GM06990 (cell line): ENCODE results near the gene BICDL2.

Source experiments
- DNase-seq: peaks from one replicate; pipeline ENCODE4 v3.0.0-alpha.2; 2011; ENCODE audit not compliant: insufficient read length; ENCODE audit errors: extremely low read depth
- H3K27me3 ChIP-seq: replicated peaks from 2 replicates; pipeline ENCODE4 v1.6.0; 2011; ENCODE audit warnings: low read length; ENCODE audit not compliant: control insufficient read depth, insufficient read depth
- H3K36me3 ChIP-seq: 2 replicates; pipeline ENCODE4 v1.5.1; 2011; ENCODE audit warnings: low read length; ENCODE audit not compliant: control insufficient read depth, insufficient read depth
- H3K4me3 ChIP-seq: replicated peaks from 2 replicates; pipeline ENCODE4 v1.5.1; 2011; ENCODE audit warnings: low read depth, mild to moderate bottlenecking, control low read depth, low read length
- CTCF ChIP-seq: IDR thresholded peaks from 2 replicates; pipeline ENCODE4 v1.5.1; 2011; ENCODE audit warnings: low read length, control low read depth, mild to moderate bottlenecking, inconsistent platforms; ENCODE audit not compliant: insufficient read depth, poor library complexity, severe bottlenecking

The BICDL2 gene

GRCh38 chr16:3049921-3050481 is 13.3 kb upstream of the BICDL2 start:
- Histone ChIP-seq H3K4me3 (no peak overlapping the region), H3K36me3 (no peaks in the 10 kb centered on the region), H3K27me3 (no peaks in the 10 kb centered on the region; the same call in 1 of the 2 replicates)
- no peak for DNase-seq
- TF ChIP-seq CTCF, result no peak

GRCh38 chr16:3047387-3047720 is 10.6 kb upstream of the BICDL2 start:
- TF ChIP-seq CTCF, result no peak
- no peaks in the 10 kb centered on the region; the same call in 1 of the 2 replicates for H3K27me3 ChIP-seq
- no peak for DNase-seq
- H3K4me3 ChIP-seq, result no peak overlapping the region
- H3K36me3 ChIP-seq, result no peaks in the 10 kb centered on the region

- no peak for DNase-seq
- no peak for TF ChIP-seq CTCF
- H3K4me3 ChIP-seq, result peak overlapping the region; percentile 62
- no peaks in the 10 kb centered on the region; the same call in 1 of the 2 replicates for H3K27me3 ChIP-seq
- no peaks in the 10 kb centered on the region for H3K36me3 ChIP-seq
These were observed 10.1 kb upstream of the BICDL2 start for GRCh38 chr16:3046641-3047386.

DNA sequence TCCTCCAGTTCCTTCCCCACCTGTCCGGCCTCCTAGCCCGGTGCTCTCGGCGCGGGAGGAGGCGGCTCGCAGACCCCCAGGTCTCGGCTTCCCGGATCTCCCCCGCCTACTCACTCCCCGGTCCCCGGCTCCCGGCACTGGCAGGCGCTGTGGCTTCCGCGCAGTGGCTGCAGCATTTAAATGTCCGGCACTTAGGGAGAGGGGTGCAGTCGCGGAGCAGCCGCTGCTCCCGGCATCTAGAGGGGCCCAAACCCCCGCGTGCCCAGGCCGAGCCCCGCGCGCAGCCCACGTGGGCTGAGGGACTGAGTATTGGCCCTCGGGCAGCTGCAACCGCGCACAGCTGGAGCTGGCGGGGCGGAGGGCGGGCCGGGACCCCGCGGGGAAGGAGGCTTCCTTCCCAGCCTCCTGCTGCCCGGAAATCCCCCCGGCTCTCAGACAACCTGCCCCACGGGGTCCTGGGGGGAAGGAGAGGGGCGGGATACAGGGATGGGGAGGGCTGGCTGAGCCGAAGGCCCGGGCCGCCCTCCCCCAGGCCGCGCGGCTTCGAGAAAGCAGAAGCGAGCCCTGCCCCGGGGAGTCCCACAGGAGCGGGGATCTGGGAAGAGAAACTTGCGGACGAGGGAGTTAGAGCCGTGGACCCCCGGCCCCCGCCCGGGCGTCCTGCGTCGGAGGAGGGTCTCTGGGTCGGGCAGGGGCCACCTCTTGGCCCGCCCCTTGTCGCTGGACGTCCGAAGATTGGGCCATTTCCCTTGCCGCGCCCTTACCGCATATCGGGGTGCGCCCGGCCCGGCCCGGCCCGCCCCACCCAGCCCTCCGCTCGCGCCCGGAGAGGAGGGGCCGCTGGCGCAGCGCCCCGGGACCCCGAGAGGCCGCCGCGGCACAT is 9.3 kb upstream of the BICDL2 start, which contains the start of gene MMP25:
Gene MMP25, plus strand, starts transcription at position 804 of the 883 bp plus-strand sequence. CDS start 357 bp downstream, outside the sequence.
- TF ChIP-seq CTCF, result no peak
- no peaks in the 10 kb centered on the region for H3K36me3 ChIP-seq
- H3K27me3 ChIP-seq, result no peaks in the 10 kb centered on the region; the same call in 1 of the 2 replicates
- peak within 1 kb of the TSS; percentile 62 for H3K4me3 ChIP-seq
- DNase-seq, result peak; percentile 54

- Histone ChIP-seq H3K36me3 (no peaks in the 10 kb centered on the region), H3K27me3 (no peaks in the 10 kb centered on the region; the same call in 1 of the 2 replicates), H3K4me3 (no peak overlapping the region)
- no peak for DNase-seq
- TF ChIP-seq CTCF, result no peak
These were observed 8.0 kb upstream of the BICDL2 start for GRCh38 chr16:3044708-3045107.
